ENCODE results near the gene FANCI.

Gene FANCI

DNA sequence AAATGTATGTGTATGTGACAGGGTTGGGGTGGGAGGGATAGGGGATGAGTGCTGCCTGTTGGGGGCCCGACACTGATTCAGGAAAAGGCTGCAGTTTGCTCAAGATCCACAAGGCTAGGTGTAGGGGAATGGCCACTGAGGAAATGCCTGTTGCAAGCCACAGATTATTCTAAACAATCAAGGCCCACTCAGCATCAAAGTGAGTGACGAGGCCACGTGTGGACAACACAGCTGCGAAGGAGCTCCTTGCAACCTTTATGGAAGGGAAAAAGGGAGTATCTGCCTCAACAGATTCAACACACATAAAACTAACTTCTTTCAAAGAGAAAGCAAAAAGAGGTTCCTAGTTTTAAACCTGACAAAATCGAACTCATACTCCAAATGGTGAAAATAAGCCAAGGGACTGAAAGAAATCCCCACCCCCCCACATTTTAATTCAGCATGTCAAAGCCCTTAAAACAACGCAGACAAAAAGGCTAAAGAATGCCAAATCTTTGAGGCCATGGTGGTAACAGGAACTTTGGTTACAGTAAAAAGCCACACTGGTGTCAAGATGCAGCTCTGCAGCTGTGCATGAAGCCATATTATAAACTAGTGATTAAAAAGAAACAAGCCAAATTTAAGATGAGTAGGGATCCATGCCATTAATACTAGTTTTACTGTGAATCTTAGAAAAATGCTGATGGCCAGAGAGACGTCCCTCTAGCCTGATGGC is 87.3 kb downstream of the FANCI start:
- H3K36me3 Mint-ChIP-seq (ENCODE audit: insufficient read depth), result peaks cover 71% of the 10 kb centered on the region
- peaks cover 62% of the 10 kb centered on the region for H3K4me1 Mint-ChIP-seq
- peak overlapping the region; percentile 71 for H3K4me3 Mint-ChIP-seq
- H3K9me3 Mint-ChIP-seq, result no peaks in the 10 kb centered on the region
- no peak for DNase-seq (ENCODE audit: low spot score in 2 of 2)
- H3K27ac Mint-ChIP-seq (ENCODE audit: low read depth), result peak overlapping the region; percentile 22
- ATAC-seq (replicated peaks; ENCODE audit: extremely low read depth, poor library complexity, severe bottlenecking), result no peak
- H3K27me3 Mint-ChIP-seq, result peaks cover 10% of the 10 kb centered on the region

DNA sequence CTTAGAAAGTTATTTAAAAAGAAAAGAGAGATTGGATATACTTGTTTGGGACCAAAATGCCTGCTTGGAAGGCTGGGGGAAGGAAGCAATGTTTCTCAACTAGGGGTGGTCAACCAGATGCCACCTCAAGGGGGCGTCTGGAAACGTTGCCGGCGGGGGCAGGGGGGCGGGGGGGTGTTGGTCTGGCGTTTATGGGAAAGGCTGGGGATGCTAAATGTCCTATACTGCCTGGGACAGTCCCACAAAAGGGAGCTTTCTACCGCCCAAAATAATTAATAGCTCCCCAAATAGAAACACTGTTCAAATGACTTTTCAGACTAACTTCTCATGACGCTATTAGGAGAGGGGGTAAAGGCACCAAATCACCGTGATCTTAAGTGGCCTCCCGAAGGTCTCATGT is 88.7 kb downstream of the FANCI start:
- H3K27ac Mint-ChIP-seq (ENCODE audit: low read depth), result peak overlapping the region; percentile 93
- no peak for DNase-seq (ENCODE audit: low spot score in 2 of 2)
- peaks cover 56% of the 10 kb centered on the region for H3K4me1 Mint-ChIP-seq
- no peaks in the 10 kb centered on the region for H3K9me3 Mint-ChIP-seq
- no peak for ATAC-seq (replicated peaks; ENCODE audit: extremely low read depth, poor library complexity, severe bottlenecking)
- H3K36me3 Mint-ChIP-seq (ENCODE audit: insufficient read depth), result peaks cover 65% of the 10 kb centered on the region
- peaks cover 10% of the 10 kb centered on the region for H3K27me3 Mint-ChIP-seq
- H3K4me3 Mint-ChIP-seq, result peak overlapping the region; percentile 71

DNA sequence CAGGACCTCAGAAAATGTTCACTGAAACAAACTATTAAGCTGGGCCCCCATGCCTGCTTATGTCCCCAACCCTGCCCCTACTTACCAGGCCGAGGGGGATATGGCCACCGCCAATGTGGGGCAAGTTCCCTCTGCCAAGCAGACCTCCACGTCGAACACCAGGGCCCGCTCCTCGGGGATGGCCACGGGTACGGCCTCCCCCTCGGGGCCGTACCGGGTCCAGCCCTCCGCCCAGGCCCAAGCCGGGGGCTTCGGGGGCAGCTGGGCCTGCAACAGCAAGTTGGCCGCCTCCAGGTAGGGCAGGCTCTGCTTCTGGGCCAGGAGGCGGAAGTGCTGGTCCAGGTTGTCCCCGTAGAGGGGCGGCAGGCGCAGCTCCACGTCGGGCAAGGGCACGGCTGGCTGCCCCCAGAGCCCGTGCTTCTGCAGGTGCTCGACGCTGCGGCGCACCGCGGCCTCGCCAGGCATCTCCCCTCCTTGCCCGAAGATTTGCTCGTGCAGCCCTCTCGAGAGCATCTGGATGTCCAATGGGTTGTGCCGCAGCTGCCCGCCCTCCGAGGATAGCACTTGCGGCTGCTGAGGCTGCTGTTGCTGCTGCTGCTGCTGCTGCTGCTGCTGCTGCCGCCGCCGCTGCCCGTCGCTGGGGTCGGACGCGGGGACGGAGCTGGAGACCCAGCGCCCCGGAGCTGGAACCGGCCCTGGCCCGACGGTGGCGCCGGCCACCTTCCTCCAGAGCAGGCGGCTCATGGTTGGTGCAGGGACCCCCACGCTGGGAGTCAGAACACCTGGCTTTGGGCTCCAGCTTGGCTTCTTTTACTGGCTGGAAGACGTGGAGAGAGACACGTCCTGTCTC is 89.5 kb downstream of the FANCI start:
- DNase-seq (ENCODE audit: low spot score in 2 of 2), result no peak
- Mint-ChIP-seq H3K4me1 (peaks cover 54% of the 10 kb centered on the region), H3K4me3 (peak overlapping the region; percentile 95), H3K9me3 (no peaks in the 10 kb centered on the region), H3K27me3 (peaks cover 10% of the 10 kb centered on the region), H3K27ac (ENCODE audit: low read depth) (no peak overlapping the region), H3K36me3 (ENCODE audit: insufficient read depth) (peaks cover 58% of the 10 kb centered on the region)
- ATAC-seq (replicated peaks; ENCODE audit: extremely low read depth, poor library complexity, severe bottlenecking), result no peak

DNA sequence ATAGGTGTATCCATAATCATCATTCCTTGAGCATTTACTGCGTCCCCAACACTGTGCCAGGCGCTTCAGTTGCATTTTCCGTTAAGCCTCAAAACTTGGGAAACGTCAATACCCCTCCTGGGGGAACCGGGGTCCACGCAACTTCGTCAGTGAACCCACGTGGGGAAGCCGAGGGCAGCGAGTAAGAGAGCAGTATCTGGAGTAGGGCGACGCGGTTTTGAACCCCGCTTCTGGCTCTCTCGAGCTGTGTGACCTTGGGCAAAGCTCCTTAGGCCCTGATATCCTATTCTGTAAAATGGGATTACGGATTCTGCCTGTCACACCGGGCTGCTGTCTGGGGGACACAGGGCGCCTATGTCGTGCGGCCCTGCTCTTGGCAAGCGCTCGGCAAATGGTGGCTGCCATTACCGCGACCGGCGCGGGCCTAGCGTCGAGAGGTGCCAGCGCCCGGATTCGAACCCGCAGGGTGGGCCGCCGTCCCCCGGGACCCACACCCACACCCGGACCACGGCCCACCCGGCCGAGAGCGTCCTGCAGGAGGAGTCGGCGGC is 90.3 kb downstream of the FANCI start:
- peak; percentile 10 for ATAC-seq (replicated peaks; ENCODE audit: extremely low read depth, poor library complexity, severe bottlenecking)

DNA sequence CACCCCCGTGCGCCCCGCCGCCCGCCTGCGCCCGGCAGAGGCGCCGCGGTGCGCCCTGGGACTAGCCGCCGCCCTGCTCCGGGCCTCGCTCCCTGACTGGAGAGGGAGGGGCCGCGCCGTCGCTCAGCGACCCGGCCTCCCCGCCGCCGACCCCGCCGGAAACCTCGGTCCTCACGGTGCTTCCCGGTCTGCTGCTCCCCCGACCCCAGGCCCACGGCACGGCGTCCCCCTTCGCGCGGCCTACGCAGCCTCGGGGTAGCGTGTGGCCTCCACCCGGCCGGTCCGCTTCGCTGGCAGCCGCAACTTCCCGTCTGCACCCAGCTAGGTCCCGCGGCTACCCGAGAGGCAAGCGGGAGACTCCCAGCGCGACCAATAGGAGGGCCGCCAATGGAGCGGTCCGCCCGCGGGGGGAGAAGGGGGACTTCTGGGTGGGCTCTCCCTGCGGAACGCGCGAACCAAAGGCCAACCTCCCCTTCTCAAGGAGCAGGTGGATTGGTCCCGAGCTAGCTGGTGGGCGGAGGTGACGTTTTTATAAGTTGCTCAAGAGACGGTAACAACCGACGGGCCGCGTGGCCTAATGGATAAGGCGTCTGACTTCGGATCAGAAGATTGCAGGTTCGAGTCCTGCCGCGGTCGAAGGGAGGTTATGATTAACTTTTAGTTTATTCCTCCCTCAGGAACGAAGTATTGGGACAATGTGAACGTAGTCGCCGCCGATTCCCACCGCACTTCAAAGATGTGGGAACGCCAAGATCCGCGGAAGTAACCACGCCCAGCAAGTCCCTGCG is 90.9 kb downstream of the FANCI start, which contains the start of gene POLG:
TSS of gene POLG (minus strand) at position 315 of the 788 bp plus-strand sequence. CDS start 1,070 bp downstream, outside the sequence.
- ATAC-seq (replicated peaks; ENCODE audit: extremely low read depth, poor library complexity, severe bottlenecking), result peak; percentile 92
- H3K36me3 Mint-ChIP-seq (ENCODE audit: insufficient read depth), result peaks cover 46% of the 10 kb centered on the region
- H3K9me3 Mint-ChIP-seq, result no peaks in the 10 kb centered on the region
- peak within 1 kb of the TSS; percentile 100 for H3K27ac Mint-ChIP-seq (ENCODE audit: low read depth)
- peak within 1 kb of the TSS; percentile 95 for H3K4me3 Mint-ChIP-seq
- DNase-seq (ENCODE audit: low spot score in 2 of 2), result peak; percentile 99 to 100
- peaks cover 45% of the 10 kb centered on the region for H3K4me1 Mint-ChIP-seq
- H3K27me3 Mint-ChIP-seq, result peaks cover 10% of the 10 kb centered on the region

More for the DNA sequence above, 90.3 kb downstream of the FANCI start:
- Mint-ChIP-seq H3K4me3 (peak overlapping the region; percentile 95), H3K4me1 (peaks cover 52% of the 10 kb centered on the region), H3K27ac (ENCODE audit: low read depth) (peak overlapping the region; percentile 100), H3K36me3 (ENCODE audit: insufficient read depth) (peaks cover 53% of the 10 kb centered on the region), H3K9me3 (no peaks in the 10 kb centered on the region), H3K27me3 (peaks cover 10% of the 10 kb centered on the region)
- no peak for DNase-seq (ENCODE audit: low spot score in 2 of 2)

DNA sequence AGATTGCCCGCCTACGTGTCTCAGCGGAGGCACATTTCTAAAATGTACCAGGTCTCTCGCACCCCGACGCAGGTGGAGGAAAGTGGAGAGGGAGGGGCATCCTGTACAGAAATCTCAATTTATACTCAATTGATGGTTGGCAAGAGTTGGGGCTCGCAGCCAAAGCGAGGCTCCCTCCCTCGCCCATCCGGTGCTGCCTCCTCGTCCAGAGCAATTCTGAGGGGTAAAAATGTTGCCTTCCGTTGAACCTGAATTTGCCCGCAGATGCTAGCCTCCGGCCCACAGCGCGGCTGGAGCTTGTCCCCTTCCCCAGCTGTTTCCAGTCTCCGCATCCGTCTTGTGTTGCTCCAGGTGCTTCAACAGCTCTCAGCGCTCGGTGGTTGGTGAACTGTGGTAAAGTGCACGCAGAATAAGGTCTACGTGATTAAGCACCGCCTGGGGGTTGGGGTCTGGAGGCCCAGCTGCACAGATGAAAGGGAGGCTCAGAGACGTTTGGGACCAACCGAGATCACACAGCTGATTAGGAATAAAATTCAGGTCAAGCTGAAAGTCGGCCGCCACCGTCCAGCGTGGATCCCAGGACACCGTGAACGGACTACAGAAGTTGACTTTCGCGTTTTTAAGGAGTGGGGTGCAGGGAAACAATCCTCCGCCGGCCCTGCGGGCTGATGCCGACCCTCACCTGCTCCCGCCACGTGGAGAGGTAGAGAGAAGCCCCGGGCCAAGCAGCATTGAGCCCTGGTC is 91.7 kb downstream of the FANCI start:
- DNase-seq (ENCODE audit: low spot score in 2 of 2) (peak in 1 of 2 donors; percentile 23), ATAC-seq (replicated peaks; ENCODE audit: extremely low read depth, poor library complexity, severe bottlenecking) (peak; percentile 11)

DNA sequence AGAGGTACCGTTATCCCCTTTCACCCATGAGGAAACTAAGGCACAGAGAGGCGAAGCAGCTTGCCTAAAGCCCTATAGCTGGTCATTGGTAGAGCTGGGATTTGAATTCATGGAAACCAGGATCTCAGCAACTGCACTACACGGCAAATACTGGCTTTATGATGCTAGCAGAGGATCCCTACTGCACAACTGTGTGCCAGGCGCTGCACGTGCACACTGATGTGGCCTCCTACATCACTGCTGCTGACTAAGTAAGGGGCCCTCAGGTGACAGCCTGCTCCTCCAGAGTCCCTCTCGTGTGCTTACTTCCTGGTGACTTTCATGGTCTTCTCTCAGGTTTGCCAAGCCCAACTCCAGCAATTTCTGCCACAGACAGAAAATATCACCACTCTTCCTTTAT is 94.3 kb downstream of the FANCI start:
- Mint-ChIP-seq H3K27ac (ENCODE audit: low read depth) (no peak overlapping the region), H3K36me3 (ENCODE audit: insufficient read depth) (peaks cover 23% of the 10 kb centered on the region), H3K4me1 (peaks cover 13% of the 10 kb centered on the region), H3K4me3 (no peak overlapping the region), H3K9me3 (no peaks in the 10 kb centered on the region), H3K27me3 (peaks cover 10% of the 10 kb centered on the region)
- ATAC-seq (replicated peaks; ENCODE audit: extremely low read depth, poor library complexity, severe bottlenecking) (no peak), DNase-seq (ENCODE audit: low spot score in 2 of 2) (no peak)

More for the DNA sequence above, 91.7 kb downstream of the FANCI start:
- Mint-ChIP-seq H3K4me3 (peak overlapping the region; percentile 95), H3K36me3 (ENCODE audit: insufficient read depth) (peaks cover 39% of the 10 kb centered on the region), H3K27me3 (peaks cover 10% of the 10 kb centered on the region), H3K27ac (ENCODE audit: low read depth) (peak overlapping the region; percentile 100), H3K9me3 (no peaks in the 10 kb centered on the region), H3K4me1 (peaks cover 38% of the 10 kb centered on the region)

DNA sequence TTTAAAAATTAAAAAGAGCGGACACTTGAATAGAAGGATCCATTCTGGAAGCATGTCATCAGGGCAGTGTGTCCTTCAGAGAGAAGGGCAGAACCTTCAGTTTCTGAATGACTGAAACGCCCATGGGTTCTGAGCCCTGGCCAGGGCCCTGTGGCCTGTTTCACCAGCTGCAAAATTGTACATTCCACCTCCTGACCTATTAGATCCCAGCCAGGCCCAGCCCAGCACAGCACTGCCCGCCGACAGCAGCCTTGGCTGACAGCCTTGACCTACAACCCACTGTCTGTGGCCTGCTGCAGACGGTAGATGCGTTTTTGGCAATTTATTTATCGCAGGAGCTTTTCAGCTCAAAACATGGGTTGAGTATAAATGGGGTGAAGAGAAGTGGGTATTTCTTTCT is 96.8 kb downstream of the FANCI start:
- ATAC-seq (replicated peaks; ENCODE audit: extremely low read depth, poor library complexity, severe bottlenecking) (no peak), DNase-seq (ENCODE audit: low spot score in 2 of 2) (no peak)
- Mint-ChIP-seq H3K9me3 (no peaks in the 10 kb centered on the region), H3K4me1 (peaks cover 2% of the 10 kb centered on the region), H3K27ac (ENCODE audit: low read depth) (no peak overlapping the region), H3K27me3 (no peaks in the 10 kb centered on the region), H3K36me3 (ENCODE audit: insufficient read depth) (peaks cover 9% of the 10 kb centered on the region), H3K4me3 (no peak overlapping the region)

DNA sequence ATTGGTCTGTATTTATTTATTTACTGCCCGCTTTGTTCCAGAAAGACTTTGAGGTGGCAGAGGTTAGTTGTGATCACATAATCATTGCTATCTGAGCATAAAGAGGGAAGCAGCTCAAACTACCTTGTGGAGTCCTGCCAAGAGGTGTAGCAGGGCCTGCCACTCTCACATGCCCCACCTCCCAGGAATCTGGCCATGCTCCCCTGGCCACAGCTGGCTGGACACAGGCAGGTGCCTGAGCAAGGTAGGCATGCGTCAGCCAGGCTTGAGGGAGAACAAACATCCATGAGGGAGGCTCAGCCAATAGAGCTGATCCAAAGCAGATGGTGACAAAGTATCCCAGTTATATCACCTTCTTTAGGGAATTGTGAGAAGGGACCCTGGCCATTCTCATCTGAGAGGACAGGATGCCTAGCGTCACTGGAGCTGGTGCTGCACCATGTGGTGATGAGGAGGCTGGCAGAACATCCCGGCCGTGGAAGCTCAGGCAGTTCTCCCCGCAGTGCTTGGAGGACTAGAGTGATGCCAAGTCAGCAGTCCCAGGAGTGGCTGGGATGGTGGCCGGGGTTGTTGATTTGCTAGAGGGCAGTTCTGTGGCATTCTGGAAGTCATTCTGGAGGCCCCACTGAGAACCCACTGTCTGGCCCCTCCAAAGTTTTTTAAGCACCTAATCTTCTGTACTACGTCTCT is 97.7 kb downstream of the FANCI start:
- Mint-ChIP-seq H3K4me3 (no peak overlapping the region), H3K4me1 (no peaks in the 10 kb centered on the region), H3K36me3 (ENCODE audit: insufficient read depth) (peaks cover 5% of the 10 kb centered on the region), H3K27ac (ENCODE audit: low read depth) (no peak overlapping the region), H3K9me3 (no peaks in the 10 kb centered on the region), H3K27me3 (no peaks in the 10 kb centered on the region)
- ATAC-seq (replicated peaks; ENCODE audit: extremely low read depth, poor library complexity, severe bottlenecking) (no peak), DNase-seq (ENCODE audit: low spot score in 2 of 2) (no peak)

DNA sequence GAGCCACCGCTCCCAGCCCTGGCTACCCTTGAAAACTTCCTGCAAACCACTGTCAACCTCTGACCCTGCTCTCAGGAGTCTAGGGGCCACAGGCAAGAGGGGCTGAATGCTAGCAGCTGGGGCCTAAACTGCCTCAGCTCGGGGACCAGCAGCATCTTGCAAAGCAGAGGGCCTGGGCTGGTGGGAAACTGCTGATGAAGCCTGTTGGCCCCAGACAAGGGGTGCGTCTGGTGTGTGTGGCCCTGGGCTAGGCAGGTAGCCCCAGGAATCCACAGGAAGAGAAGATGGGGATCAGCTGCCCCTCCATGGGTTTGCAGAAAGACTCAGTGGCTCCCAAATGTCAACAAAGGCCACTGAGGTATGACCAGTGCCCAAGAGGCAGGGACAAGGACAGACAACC is 99.1 kb downstream of the FANCI start:
- Mint-ChIP-seq H3K9me3 (no peaks in the 10 kb centered on the region), H3K4me1 (no peaks in the 10 kb centered on the region), H3K27me3 (no peaks in the 10 kb centered on the region), H3K27ac (ENCODE audit: low read depth) (no peak overlapping the region), H3K4me3 (no peak overlapping the region), H3K36me3 (ENCODE audit: insufficient read depth) (no peaks in the 10 kb centered on the region)
- no peak for ATAC-seq (replicated peaks; ENCODE audit: extremely low read depth, poor library complexity, severe bottlenecking)
- DNase-seq (ENCODE audit: low spot score in 2 of 2), result no peak

DNA sequence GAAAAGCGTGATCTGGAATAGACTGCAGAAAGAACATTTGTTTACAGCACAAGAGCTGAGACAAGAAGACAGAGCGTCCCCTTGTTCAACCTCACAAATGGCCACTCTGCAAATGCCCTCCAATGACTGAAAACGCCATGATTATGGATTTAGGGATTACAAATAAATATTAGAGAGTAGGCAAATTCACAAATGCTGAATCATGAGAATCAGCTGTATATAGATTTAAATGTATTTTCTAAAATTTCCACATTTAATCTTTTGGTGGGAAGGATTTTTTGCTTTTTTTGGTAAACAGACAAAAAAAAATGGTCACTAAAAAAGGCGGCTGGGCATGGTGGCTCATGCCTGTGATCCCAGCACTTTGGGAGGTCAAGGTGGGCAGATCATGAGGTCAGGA is 101.5 kb downstream of the FANCI start:
- no peak overlapping the region for H3K4me3 Mint-ChIP-seq
- peaks cover 5% of the 10 kb centered on the region for H3K4me1 Mint-ChIP-seq
- H3K27me3 Mint-ChIP-seq, result peaks cover 9% of the 10 kb centered on the region
- no peak overlapping the region for H3K27ac Mint-ChIP-seq (ENCODE audit: low read depth)
- ATAC-seq (replicated peaks; ENCODE audit: extremely low read depth, poor library complexity, severe bottlenecking) (no peak), DNase-seq (ENCODE audit: low spot score in 2 of 2) (no peak)
- no peaks in the 10 kb centered on the region for H3K9me3 Mint-ChIP-seq
- no peaks in the 10 kb centered on the region for H3K36me3 Mint-ChIP-seq (ENCODE audit: insufficient read depth)

Data from central memory CD8-positive, alpha-beta T cell (primary cell).